Right lobe of liver (tissue), 6 donors: Measurements from ENCODE around the gene TSTD2. TPM values are rescaled to one million over a fixed set of nuclear protein-coding genes. Genes with fewer than 3 reads are reported as not detected.
A peak's percentile ranks its signal among the peaks of the same experiment; 100 is the strongest.

Experiments
- ATAC-seq, 4 donors: fragments of 200-7000 bp; cut with Tn5 transposase; one replicate each; pipeline ENCODE4 v1.9.1; 2020; ENCODE audit warnings: mild to moderate bottlenecking in 4 of 4, moderate library complexity in 4 of 4
- DNase-seq, 3 donors: peaks; one replicate each; pipeline ENCODE4 v3.0.0-alpha.2; 2020
- H3K27ac ChIP-seq, 3 donors: fragments of 200-600 bp; one replicate each; pipeline ENCODE4 v1.8.0; 2022
- H3K27me3 ChIP-seq, 2 donors: fragments of 200-600 bp; one replicate each; pipeline ENCODE4 v1.8.0; 2022
- H3K36me3 ChIP-seq, 4 donors: fragments of 200-600 bp; sonication (generic) in 1 of 4; one replicate each; pipeline versions ENCODE4 v1.5.1 to v1.8.0; 2017 to 2022; ENCODE audit warnings: control low read depth in 1 of 4
- H3K4me1 ChIP-seq, 4 donors: fragments of 200-600 bp; sonication (generic) in 1 of 4; one replicate each; pipeline versions ENCODE4 v1.5.1 to v1.8.0; 2017 to 2022; ENCODE audit warnings: control low read depth in 1 of 4
- H3K4me3 ChIP-seq, 3 donors: fragments of 200-600 bp; one replicate each; pipeline ENCODE4 v1.8.0; 2022
- H3K9me3 ChIP-seq, 4 donors: fragments of 200-600 bp; sonication (generic) in 1 of 4; one replicate each; pipeline versions ENCODE4 v1.5.1 to v1.8.0; 2017 to 2022; ENCODE audit warnings: control low read depth in 1 of 4
- POLR2A ChIP-seq: fragments of 450-650 bp; IDR thresholded peaks from one replicate; pipeline ENCODE4 v1.6.1; 2017; ENCODE audit warnings: antibody characterized with exemption, mild to moderate bottlenecking
- WGBS: methylation state at CpG from one replicate; pipeline ENCODE4 v1.1.6; 2018; ENCODE audit warnings: low coverage, low lambda C conversion rate; ENCODE audit not compliant: insufficient coverage; ENCODE audit errors: missing lambda C conversion rate; 5-methylcytosine and 5-hydroxymethylcytosine counted together
- intact Hi-C, 2 donors: fragments of 100-400 bp; cut with DNase I; formaldehyde crosslinking; loops; one replicate each; pipeline versions ENCODE4 v1.11.2 to v1.14.1; 2022
- total RNA-seq, 6 experiments: library from RNA; depleted of rRNA in 2 of 6; stranded (reverse); fragments of >200 nt in 2 of 6; fragmentation: NEBNext Ultra II Directional in 3 of 6; extraction: Animal tissue kit (Norgen Biotek cat#: 25700) in 3 of 6; gene quantifications; one replicate each; pipeline versions ENCODE4 v1.1.0 to v1.2.4, GENCODE V29; 2016 to 2023
- TF ChIP-seq, protein P1 (sequence below), 4 donors: fragments of 200-600 bp in 3 of 4; fragments of 450-650 bp in 1 of 4; IDR thresholded peaks; one replicate each; pipeline versions ENCODE4 v1.5.1 to v1.8.0; 2016 to 2022; ENCODE audit warnings: antibody characterized with exemption in 4 of 4, mild to moderate bottlenecking in 2 of 4
- donor health status: DM: no; HTN: yes; CAD: no.
- donor health status: DM: no; HTN: no; CAD: no.
- donor health status: DM: no; HTN: no; CAD: no.
- donor health status: DM: no; HTN: yes; CAD: no.
- donor health status: DM: no; HTN: yes; CAD: no.

Gene TSTD2
- total RNA-seq, 6 experiments from 2014 or later = 7.9 to 10.2 (median 9.0) TPM

DNA sequence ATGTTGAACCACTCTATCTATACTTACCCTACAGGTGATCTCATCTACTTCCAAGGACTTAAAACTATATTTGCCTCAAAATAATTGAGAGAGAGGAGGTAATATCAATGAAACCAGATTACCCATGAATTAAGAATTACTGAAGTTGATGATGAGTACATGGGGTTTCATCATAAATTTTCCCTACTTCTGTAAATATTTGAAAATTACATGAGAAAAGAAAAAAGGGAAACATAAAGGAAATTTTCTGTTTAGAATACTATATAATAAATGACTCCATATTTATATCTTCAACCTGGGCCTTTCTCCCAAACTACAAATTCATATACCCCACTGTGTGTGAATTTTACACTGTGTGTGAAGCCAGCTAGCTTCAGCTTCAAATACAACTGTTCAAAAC, 2.6 kb downstream of the TSTD2 start:
- no peak for TF ChIP-seq POLR2A
- TF ChIP-seq, protein P1, sequence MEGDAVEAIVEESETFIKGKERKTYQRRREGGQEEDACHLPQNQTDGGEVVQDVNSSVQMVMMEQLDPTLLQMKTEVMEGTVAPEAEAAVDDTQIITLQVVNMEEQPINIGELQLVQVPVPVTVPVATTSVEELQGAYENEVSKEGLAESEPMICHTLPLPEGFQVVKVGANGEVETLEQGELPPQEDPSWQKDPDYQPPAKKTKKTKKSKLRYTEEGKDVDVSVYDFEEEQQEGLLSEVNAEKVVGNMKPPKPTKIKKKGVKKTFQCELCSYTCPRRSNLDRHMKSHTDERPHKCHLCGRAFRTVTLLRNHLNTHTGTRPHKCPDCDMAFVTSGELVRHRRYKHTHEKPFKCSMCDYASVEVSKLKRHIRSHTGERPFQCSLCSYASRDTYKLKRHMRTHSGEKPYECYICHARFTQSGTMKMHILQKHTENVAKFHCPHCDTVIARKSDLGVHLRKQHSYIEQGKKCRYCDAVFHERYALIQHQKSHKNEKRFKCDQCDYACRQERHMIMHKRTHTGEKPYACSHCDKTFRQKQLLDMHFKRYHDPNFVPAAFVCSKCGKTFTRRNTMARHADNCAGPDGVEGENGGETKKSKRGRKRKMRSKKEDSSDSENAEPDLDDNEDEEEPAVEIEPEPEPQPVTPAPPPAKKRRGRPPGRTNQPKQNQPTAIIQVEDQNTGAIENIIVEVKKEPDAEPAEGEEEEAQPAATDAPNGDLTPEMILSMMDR (IDR thresholded peaks at IDR 0.05) = no peak
- Histone ChIP-seq H3K27ac (no peak overlapping the region), H3K27me3 (no peaks in the 10 kb centered on the region), H3K4me1 (peaks cover 0 to 18% (median 7%) of the 10 kb centered on the region in 4 donors), H3K9me3 (no peaks in the 10 kb centered on the region), H3K4me3 (no peak overlapping the region), H3K36me3 (peaks cover 0 to 1% (median 0%) of the 10 kb centered on the region in 4 donors)
- intact Hi-C loops = no loop called here
- ATAC-seq (no peak), DNase-seq (no peak)

DNA sequence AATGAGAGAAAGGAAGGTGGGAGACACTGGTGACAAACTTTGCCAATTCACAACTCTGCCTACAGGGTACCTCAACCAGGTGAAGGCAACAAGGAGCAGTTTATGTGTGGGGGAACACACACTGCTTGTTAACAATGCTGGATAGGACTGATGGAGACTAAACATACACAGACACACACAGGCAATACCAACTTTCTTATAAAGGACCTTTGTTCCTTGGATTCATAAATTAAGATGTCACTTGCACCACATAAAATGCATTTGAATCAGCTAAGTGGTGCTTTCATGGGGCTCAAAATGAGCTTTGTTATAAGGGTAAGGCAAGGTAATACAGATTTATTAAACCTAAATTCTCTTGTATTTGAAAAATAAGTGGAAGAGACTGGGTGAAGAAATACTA, 4.0 kb downstream of the TSTD2 start:
- Histone ChIP-seq H3K9me3 (no peaks in the 10 kb centered on the region), H3K4me3 (no peak overlapping the region), H3K27me3 (no peaks in the 10 kb centered on the region), H3K27ac (no peak overlapping the region), H3K36me3 (peaks cover 0 to 8% (median 0%) of the 10 kb centered on the region in 4 donors), H3K4me1 (peaks cover 0 to 5% (median 2%) of the 10 kb centered on the region in 4 donors)
- TF ChIP-seq, protein P1 (IDR thresholded peaks at IDR 0.05) = no peak
- no peak for TF ChIP-seq POLR2A
- no peak for ATAC-seq
- intact Hi-C loops = no loop called here
- DNase-seq = no peak

DNA sequence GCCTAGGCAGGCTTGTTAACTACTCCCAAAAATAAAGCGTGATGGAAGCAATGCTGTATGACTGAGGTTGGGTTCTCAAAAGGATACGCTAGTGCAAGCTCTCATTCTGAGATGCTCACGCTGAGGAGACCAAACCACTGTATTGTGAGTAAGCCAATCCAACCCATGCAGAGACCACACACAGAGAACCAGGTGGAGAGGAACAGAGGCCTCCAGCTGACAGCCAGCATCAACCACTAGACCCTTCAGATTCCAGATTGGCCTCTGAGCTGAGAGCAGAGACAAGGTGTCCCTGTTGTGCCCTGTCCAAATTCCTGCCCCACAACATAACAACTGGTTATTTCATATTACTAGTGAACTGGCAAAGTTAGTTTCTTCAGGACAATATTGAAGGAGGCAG, 4.5 kb downstream of the TSTD2 start:
- no peak for TF ChIP-seq POLR2A
- intact Hi-C loops = no loop called here

DNA sequence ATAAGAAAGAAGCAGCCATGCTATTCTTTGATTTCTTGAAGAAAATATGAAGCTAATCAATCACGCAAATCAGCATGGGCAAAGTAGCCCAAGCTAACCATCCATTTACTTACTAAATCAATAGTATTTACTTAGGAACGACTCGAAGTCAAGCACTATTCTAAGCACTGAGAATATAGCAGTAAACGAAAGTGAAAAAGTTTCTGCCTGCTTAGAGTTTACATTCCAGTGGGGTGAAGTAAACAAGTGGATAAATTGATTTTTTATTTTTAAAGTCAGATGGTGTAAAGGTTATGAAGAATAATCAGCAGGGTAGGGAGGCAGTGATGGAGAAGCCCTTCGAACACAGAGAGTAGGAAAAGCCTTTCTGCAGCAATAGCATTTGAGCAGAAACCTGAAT, 5.5 kb downstream of the TSTD2 start:
- peak overlapping the region in 2 of 3 donors; percentile 1 to 12 for H3K4me3 ChIP-seq
- ATAC-seq = peak; percentile 56 to 78 (median 70)
- WGBS = 20% methylated on average over 5 of the region's 5 CpGs
- no peaks in the 10 kb centered on the region for H3K9me3 ChIP-seq
- peak overlapping the region; percentile 31 to 63 (median 39) for H3K27ac ChIP-seq
- intact Hi-C loops = no loop called here
- TF ChIP-seq, protein P1 (IDR thresholded peaks at IDR 0.05) = no peak
- TF ChIP-seq POLR2A = no peak
- peaks cover 0 to 5% (median 2%) of the 10 kb centered on the region in 4 donors for H3K4me1 ChIP-seq
- peaks cover 0 to 8% (median 0%) of the 10 kb centered on the region in 4 donors for H3K36me3 ChIP-seq
- DNase-seq = no peak
- no peaks in the 10 kb centered on the region for H3K27me3 ChIP-seq

More for the DNA sequence above, 4.5 kb downstream of the TSTD2 start:
- no peak overlapping the region for H3K27ac ChIP-seq
- no peaks in the 10 kb centered on the region for H3K9me3 ChIP-seq
- H3K4me1 ChIP-seq = peaks cover 0 to 5% (median 2%) of the 10 kb centered on the region in 4 donors
- H3K4me3 ChIP-seq = no peak overlapping the region
- ATAC-seq (no peak), DNase-seq (no peak)
- H3K36me3 ChIP-seq = peaks cover 0 to 8% (median 0%) of the 10 kb centered on the region in 4 donors
- H3K27me3 ChIP-seq = no peaks in the 10 kb centered on the region
- 100% methylated on average over 2 of the region's 3 CpGs for WGBS

DNA sequence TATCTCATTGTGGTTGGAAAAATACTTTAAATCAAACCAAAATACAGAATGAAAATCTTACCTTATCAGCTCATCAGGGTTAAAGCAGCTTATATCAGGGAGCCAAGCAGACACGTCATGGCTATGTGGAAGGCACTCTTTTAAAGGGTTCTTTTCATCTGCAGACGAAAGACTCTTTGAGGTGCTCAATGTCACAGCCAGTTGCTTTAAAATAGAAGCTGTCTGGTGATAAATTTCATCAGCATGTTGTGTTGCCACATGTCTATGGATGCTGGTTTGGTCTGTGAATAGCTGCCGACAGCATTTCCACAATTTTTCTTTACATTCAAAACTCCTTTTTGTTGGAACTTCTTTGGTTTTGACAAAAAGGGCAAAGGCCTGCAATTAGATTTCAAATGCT, 7.5 kb downstream of the TSTD2 start:
- Histone ChIP-seq H3K4me3 (no peak overlapping the region), H3K27ac (no peak overlapping the region), H3K4me1 (peaks cover 0 to 4% (median 0%) of the 10 kb centered on the region in 4 donors), H3K36me3 (peaks cover 0 to 8% (median 0%) of the 10 kb centered on the region in 4 donors), H3K27me3 (no peaks in the 10 kb centered on the region), H3K9me3 (no peaks in the 10 kb centered on the region)
- ATAC-seq = no peak
- WGBS = 67% methylated on average over 3 of the region's 3 CpGs
- intact Hi-C loops = no loop called here
- TF ChIP-seq, protein P1 (IDR thresholded peaks at IDR 0.05) = no peak
- TF ChIP-seq POLR2A = no peak
- DNase-seq = no peak
